Measurements from ENCODE around the gene FMO1. TPM values are rescaled to one million over a fixed set of nuclear protein-coding genes. Genes with fewer than 3 reads are reported as not detected.

FMO1 gene
- total and polyA plus RNA-seq, 2 donors (not counting 1 experiment from before 2014, with no cell fraction given) = 0.48 TPM; not detected in 1

- H3K27me3 Mint-ChIP-seq = peaks cover 3% of the 10 kb centered on the region
- Histone ChIP-seq H3K36me3 (replicated peaks in 1 of 2; ENCODE audit: control extremely low read depth in 1 of 2, control insufficient read depth in 1 of 2, extremely low read depth in 1 of 2, insufficient read depth in 2 of 2, low read length in 1 of 2) (no peaks in the 10 kb centered on the region), H4K20me1 (ENCODE audit: control insufficient read depth, insufficient read depth, low read length, poor library complexity, severe bottlenecking) (no peaks in the 10 kb centered on the region), H3K27me3 (replicated peaks in 1 of 4; ENCODE audit: control extremely low read depth in 1 of 4, control insufficient read depth in 3 of 4, insufficient read depth in 4 of 4, low read length in 3 of 4) (no peaks in the 10 kb centered on the region), H3K4me1 (ENCODE audit: control insufficient read depth in 2 of 2, insufficient read depth in 2 of 2, low read length in 2 of 2) (no peaks in the 10 kb centered on the region), H3K27ac (ENCODE audit: low read length in 2 of 2) (no peak overlapping the region), H3K4me2 (replicated peaks; ENCODE audit: low read depth, low read length, poor library complexity, severe bottlenecking) (no peak overlapping the region), H3K4me3 (ENCODE audit: control extremely low read depth in 1 of 5, extremely low read depth in 1 of 5, insufficient read depth in 1 of 5, low read depth in 2 of 5, low read length in 4 of 5) (no peak overlapping the region), H3K79me2 (ENCODE audit: control insufficient read depth, insufficient read depth, low read length) (no peaks in the 10 kb centered on the region), H2AFZ (ENCODE audit: insufficient read depth, low read depth, low read length, poor library complexity, severe bottlenecking) (no peak overlapping the region), H3K9ac (ENCODE audit: low read length) (no peak overlapping the region), H3K9me3 (ENCODE audit: control extremely low read depth in 1 of 3, control insufficient read depth in 2 of 3, insufficient read depth in 1 of 3, low read length in 2 of 3) (no peaks in the 10 kb centered on the region)
- peak; percentile 41 for DNase-seq
- no peak overlapping the region for H3K4me3 Mint-ChIP-seq
- no peak for ATAC-seq (ENCODE audit: low read depth)
- ChIA-PET POLR2A (no interaction called here), CTCF (interaction anchor here (1.0 to 1.7 kb wide), 6 partner anchors 9 to 260 kb away, joined by 3 to 5 read pairs (median 4); no protein-coding TSS in a partner anchor)
- H3K27ac Mint-ChIP-seq = no peak overlapping the region
- peaks cover 3% of the 10 kb centered on the region for H3K4me1 Mint-ChIP-seq
- TF ChIP-seq EZH2 (IDR thresholded peaks at IDR 0.05; ENCODE audit: borderline replicate concordance, insufficient read depth, low read depth, low read length, poor library complexity, severe bottlenecking) (no peak), CTCF (IDR thresholded peaks at IDR 0.05) (peak; percentile 65)
- no peaks in the 10 kb centered on the region for H3K9me3 Mint-ChIP-seq (ENCODE audit: insufficient read depth)
- WGBS (ENCODE audit: insufficient coverage) = no CpG with 5 or more reads among the region's 1 CpG
- intact Hi-C loops (cut with micrococcal nuclease) = no loop called here
These were observed 21.4 kb upstream of the FMO1 start for GRCh38 chr1:171226747-171227370.

GRCh38 chr1:171231326-171231725 is 17.0 kb upstream of the FMO1 start:
- H3K27me3 ChIP-seq (replicated peaks in 1 of 4; ENCODE audit: control extremely low read depth in 1 of 4, control insufficient read depth in 3 of 4, insufficient read depth in 4 of 4, low read length in 3 of 4) = no peaks in the 10 kb centered on the region
- intact Hi-C loops (cut with micrococcal nuclease) = no loop called here
- H3K4me2 ChIP-seq (replicated peaks; ENCODE audit: low read depth, low read length, poor library complexity, severe bottlenecking) = no peak overlapping the region
- no peak overlapping the region for H2AFZ ChIP-seq (ENCODE audit: insufficient read depth, low read depth, low read length, poor library complexity, severe bottlenecking)
- H3K9me3 ChIP-seq (ENCODE audit: control extremely low read depth in 1 of 3, control insufficient read depth in 2 of 3, insufficient read depth in 1 of 3, low read length in 2 of 3) = no peaks in the 10 kb centered on the region
- POLR2A ChIA-PET = no interaction called here
- H3K79me2 ChIP-seq (ENCODE audit: control insufficient read depth, insufficient read depth, low read length) = no peaks in the 10 kb centered on the region
- H3K4me1 Mint-ChIP-seq = no peaks in the 10 kb centered on the region
- H4K20me1 ChIP-seq (ENCODE audit: control insufficient read depth, insufficient read depth, low read length, poor library complexity, severe bottlenecking) = no peaks in the 10 kb centered on the region
- H3K4me3 ChIP-seq (ENCODE audit: control extremely low read depth in 1 of 5, extremely low read depth in 1 of 5, insufficient read depth in 1 of 5, low read depth in 2 of 5, low read length in 4 of 5) = no peak overlapping the region
- no peak overlapping the region for H3K9ac ChIP-seq (ENCODE audit: low read length)
- CTCF ChIA-PET = no interaction called here
- H3K36me3 ChIP-seq (replicated peaks in 1 of 2; ENCODE audit: control extremely low read depth in 1 of 2, control insufficient read depth in 1 of 2, extremely low read depth in 1 of 2, insufficient read depth in 2 of 2, low read length in 1 of 2) = no peaks in the 10 kb centered on the region
- no peak overlapping the region for H3K4me3 Mint-ChIP-seq
- no peaks in the 10 kb centered on the region for H3K4me1 ChIP-seq (ENCODE audit: control insufficient read depth in 2 of 2, insufficient read depth in 2 of 2, low read length in 2 of 2)
- DNase-seq (no peak), ATAC-seq (ENCODE audit: low read depth) (no peak)
- no peak for TF ChIP-seq EZH2 (IDR thresholded peaks at IDR 0.05; ENCODE audit: borderline replicate concordance, insufficient read depth, low read depth, low read length, poor library complexity, severe bottlenecking)
- no peak for TF ChIP-seq CTCF (IDR thresholded peaks at IDR 0.05)
- H3K9me3 Mint-ChIP-seq (ENCODE audit: insufficient read depth) = no peaks in the 10 kb centered on the region
- peaks cover 13% of the 10 kb centered on the region for H3K27me3 Mint-ChIP-seq
- H3K27ac Mint-ChIP-seq = no peak overlapping the region
- no peak overlapping the region for H3K27ac ChIP-seq (ENCODE audit: low read length in 2 of 2)

Measured in B cell (primary cell).